Measurements from ENCODE around the gene SCNN1A.

GRCh38 chr12:6370994-6371754 is 4.2 kb downstream of the SCNN1A start:
- TF ChIP-seq POLR2AphosphoS5 (IDR thresholded peaks at IDR 0.05; ENCODE audit: low read depth), result no peak
- no peak for TF ChIP-seq CTCF (IDR thresholded peaks at IDR 0.05; ENCODE audit: insufficient read depth, low read length)
- no peak for TF ChIP-seq REST (IDR thresholded peaks at IDR 0.05; ENCODE audit: insufficient replicate concordance, low read depth)

Measured in HL-60 (cell line).